Measurements from ENCODE around the gene COL4A4. TPM values are rescaled to one million over a fixed set of nuclear protein-coding genes. Genes with fewer than 3 reads are reported as not detected.

The COL4A4 gene
- total and polyA plus RNA-seq, 2 of the 13 experiments (the other 11 are each of a cell fraction or from before 2014, with no cell fraction given): not detected

GRCh38 chr2:226981791-226982326 lies 182.1 kb downstream of the COL4A4 start:
- no TSS peak for BruUV-seq (replicated peaks)
- Histone ChIP-seq H3K9me3 (ENCODE audit: low read length) (no peaks in the 10 kb centered on the region), H3K4me3 (replicated peaks in 1 of 3; ENCODE audit: insufficient read depth in 1 of 3, low read depth in 2 of 3, low read length in 3 of 3) (no peak overlapping the region), H4K20me1 (ENCODE audit: insufficient read depth, low read length) (no peaks in the 10 kb centered on the region), H3K27me3 (ENCODE audit: control insufficient read depth in 1 of 2, insufficient read depth in 2 of 2, low read length in 2 of 2) (no peaks in the 10 kb centered on the region), H3K4me1 (ENCODE audit: insufficient read depth, low read length) (peaks cover 17% of the 10 kb centered on the region), H3K27ac (ENCODE audit: extremely low read length, insufficient read depth, low read length) (no peak overlapping the region), H3K9ac (ENCODE audit: insufficient read depth, low read depth, low read length) (no peak overlapping the region), H3K36me3 (replicated peaks in 1 of 2; ENCODE audit: control insufficient read depth in 1 of 2, insufficient read depth in 2 of 2, low read length in 2 of 2) (no peaks in the 10 kb centered on the region), H2AFZ (ENCODE audit: low read length) (no peak overlapping the region), H3K79me2 (ENCODE audit: insufficient read depth, low read length) (no peaks in the 10 kb centered on the region), H3K4me2 (ENCODE audit: low read depth, low read length) (no peak overlapping the region)
- DNase-seq (ENCODE audit: low spot score) (no peak), ATAC-seq (no peak), FAIRE-seq (no peak)
- in situ Hi-C loops (cut with HindIII; ENCODE audit: extremely low pct_ligation_motif_present, low pct_unique_long_range_greater_than_20kb) (no loop called here), intact Hi-C loops (cut with micrococcal nuclease; ENCODE audit: unreplicated experiment) (loop anchor here (10.0 kb wide), 1 partner anchor 767 kb away; no protein-coding TSS in a partner anchor)
- no peak for TF ChIP-seq ZNF615 (CRISPR knock-in tag; IDR thresholded peaks at IDR 0.05; ENCODE audit: borderline replicate concordance)
- ChIA-PET POLR2A (no interaction called here), CTCF (ENCODE audit: low intra/inter-chr PET ratio, low total read pairs) (no interaction called here)
- 52% methylated on average over 3 of the region's 3 CpGs for WGBS (ENCODE audit: low lambda C conversion rate)

DNA sequence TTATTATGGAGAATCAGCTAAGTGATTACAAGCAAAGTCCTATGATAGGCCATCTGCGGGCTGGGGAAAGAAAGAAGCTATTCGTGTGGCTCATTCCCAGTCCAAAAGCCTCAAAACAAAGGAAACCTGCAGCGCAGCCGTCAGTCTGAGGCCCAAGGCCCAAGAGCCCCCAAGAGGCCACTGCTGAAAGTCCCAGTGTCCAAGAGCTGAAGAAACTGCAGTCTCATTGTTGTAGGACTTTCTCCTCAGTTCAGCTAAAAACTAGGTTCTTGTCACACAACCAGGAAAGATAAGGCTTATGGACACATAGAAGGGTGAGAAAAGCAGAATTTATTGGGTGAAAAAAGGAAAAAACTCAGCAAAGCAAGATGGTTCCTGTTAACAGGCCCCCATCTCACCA lies 185.0 kb downstream of the COL4A4 start:
- BruUV-seq (replicated peaks): no TSS peak
- no peak overlapping the region for H3K4me2 ChIP-seq (ENCODE audit: low read depth, low read length)
- H3K36me3 ChIP-seq (replicated peaks in 1 of 2; ENCODE audit: control insufficient read depth in 1 of 2, insufficient read depth in 2 of 2, low read length in 2 of 2): no peaks in the 10 kb centered on the region
- ATAC-seq: peak; percentile 60
- ChIA-PET CTCF (ENCODE audit: low intra/inter-chr PET ratio, low total read pairs) (no interaction called here), POLR2A (no interaction called here)
- no peaks in the 10 kb centered on the region for H3K9me3 ChIP-seq (ENCODE audit: low read length)
- H4K20me1 ChIP-seq (ENCODE audit: insufficient read depth, low read length): no peaks in the 10 kb centered on the region
- DNase-seq (ENCODE audit: low spot score): no peak
- H3K4me1 ChIP-seq (ENCODE audit: insufficient read depth, low read length): no peaks in the 10 kb centered on the region
- FAIRE-seq: no peak
- H3K27me3 ChIP-seq (ENCODE audit: control insufficient read depth in 1 of 2, insufficient read depth in 2 of 2, low read length in 2 of 2): no peaks in the 10 kb centered on the region
- no peak overlapping the region for H2AFZ ChIP-seq (ENCODE audit: low read length)
- no peaks in the 10 kb centered on the region for H3K79me2 ChIP-seq (ENCODE audit: insufficient read depth, low read length)
- TF ChIP-seq, protein P1, sequence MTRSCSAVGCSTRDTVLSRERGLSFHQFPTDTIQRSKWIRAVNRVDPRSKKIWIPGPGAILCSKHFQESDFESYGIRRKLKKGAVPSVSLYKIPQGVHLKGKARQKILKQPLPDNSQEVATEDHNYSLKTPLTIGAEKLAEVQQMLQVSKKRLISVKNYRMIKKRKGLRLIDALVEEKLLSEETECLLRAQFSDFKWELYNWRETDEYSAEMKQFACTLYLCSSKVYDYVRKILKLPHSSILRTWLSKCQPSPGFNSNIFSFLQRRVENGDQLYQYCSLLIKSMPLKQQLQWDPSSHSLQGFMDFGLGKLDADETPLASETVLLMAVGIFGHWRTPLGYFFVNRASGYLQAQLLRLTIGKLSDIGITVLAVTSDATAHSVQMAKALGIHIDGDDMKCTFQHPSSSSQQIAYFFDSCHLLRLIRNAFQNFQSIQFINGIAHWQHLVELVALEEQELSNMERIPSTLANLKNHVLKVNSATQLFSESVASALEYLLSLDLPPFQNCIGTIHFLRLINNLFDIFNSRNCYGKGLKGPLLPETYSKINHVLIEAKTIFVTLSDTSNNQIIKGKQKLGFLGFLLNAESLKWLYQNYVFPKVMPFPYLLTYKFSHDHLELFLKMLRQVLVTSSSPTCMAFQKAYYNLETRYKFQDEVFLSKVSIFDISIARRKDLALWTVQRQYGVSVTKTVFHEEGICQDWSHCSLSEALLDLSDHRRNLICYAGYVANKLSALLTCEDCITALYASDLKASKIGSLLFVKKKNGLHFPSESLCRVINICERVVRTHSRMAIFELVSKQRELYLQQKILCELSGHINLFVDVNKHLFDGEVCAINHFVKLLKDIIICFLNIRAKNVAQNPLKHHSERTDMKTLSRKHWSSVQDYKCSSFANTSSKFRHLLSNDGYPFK (CRISPR knock-in tag; IDR thresholded peaks at IDR 0.05; ENCODE audit: borderline replicate concordance): no peak
- peak; percentile 17; the same call in 1 of the 2 replicates for TF ChIP-seq STAG1 (CRISPR knock-in tag; IDR thresholded peaks at IDR 0.05)
- H3K27ac ChIP-seq (ENCODE audit: extremely low read length, insufficient read depth, low read length): no peak overlapping the region
- intact Hi-C loops (cut with micrococcal nuclease; ENCODE audit: unreplicated experiment): no loop called here
- no peak overlapping the region for H3K4me3 ChIP-seq (replicated peaks in 1 of 3; ENCODE audit: insufficient read depth in 1 of 3, low read depth in 2 of 3, low read length in 3 of 3)
- H3K9ac ChIP-seq (ENCODE audit: insufficient read depth, low read depth, low read length): no peak overlapping the region
- in situ Hi-C loops (cut with HindIII; ENCODE audit: extremely low pct_ligation_motif_present, low pct_unique_long_range_greater_than_20kb): no loop called here
- WGBS (ENCODE audit: low lambda C conversion rate): 71% methylated on average over 4 of the region's 4 CpGs

Data from HepG2 (cell line).